Heart right ventricle (tissue), 16 donors: ENCODE results near the gene KIAA1671. TPM values are rescaled to one million over a fixed set of nuclear protein-coding genes. Genes with fewer than 3 reads are reported as not detected.

Experiments used
- ATAC-seq, 8 donors: fragments of 200-7000 bp; cut with Tn5 transposase; one replicate each; pipeline ENCODE4 v1.9.1; 2020; ENCODE audit warnings: mild to moderate bottlenecking in 8 of 8, moderate library complexity in 8 of 8, moderate number of reproducible peaks in 1 of 8
- DNase-seq, 2 donors: peaks; one replicate each; pipeline ENCODE4 v3.0.0-alpha.2; 2020
- H3K27ac ChIP-seq, 10 donors: fragments of 200-600 bp; sonication (generic) in 2 of 10; one replicate each; pipeline versions ENCODE4 v1.5.0 to v1.8.0; 2020 to 2022; ENCODE audit warnings: mild to moderate bottlenecking in 3 of 10
- H3K27me3 ChIP-seq, 7 donors: fragments of 200-600 bp; one replicate each; pipeline ENCODE4 v1.8.0; 2021 to 2022; ENCODE audit warnings: mild to moderate bottlenecking in 2 of 7
- H3K36me3 ChIP-seq, 9 donors: fragments of 200-600 bp; sonication (generic) in 1 of 9; one replicate each; pipeline versions ENCODE4 v1.5.0 to v1.8.0; 2020 to 2022; ENCODE audit warnings: mild to moderate bottlenecking in 2 of 9
- H3K4me1 ChIP-seq, 9 donors: fragments of 200-600 bp; sonication (generic) in 1 of 9; one replicate each; pipeline versions ENCODE4 v1.5.0 to v1.8.0; 2020 to 2022; ENCODE audit warnings: mild to moderate bottlenecking in 4 of 9
- H3K4me3 ChIP-seq, 10 donors: fragments of 200-600 bp; sonication (generic) in 2 of 10; one replicate each; pipeline versions ENCODE4 v1.5.0 to v1.8.0; 2020 to 2022; ENCODE audit warnings: mild to moderate bottlenecking in 7 of 10, moderate library complexity in 2 of 10
- H3K9me3 ChIP-seq, 11 donors: fragments of 200-600 bp in 10 of 11; sonication (generic) in 2 of 11; one replicate each; pipeline versions ENCODE4 v1.5.0 to v1.8.0; 2013 to 2022; ENCODE audit warnings: mild to moderate bottlenecking in 2 of 11, control low read depth in 1 of 11, moderate library complexity in 1 of 11
- WGBS, 2 donors: extraction: QIAGEN DNeasy Blood & Tissue Kit; methylation state at CpG; one replicate each; pipeline ENCODE4 v1.1.7; 2013; ENCODE audit warnings: inconsistent platforms in 1 of 2; 5-methylcytosine and 5-hydroxymethylcytosine counted together
- intact Hi-C, 10 donors: fragments of 100-400 bp; cut with DNase I; formaldehyde crosslinking; loops; one replicate each; pipeline versions ENCODE4 v1.11.1 to v1.14.2; 2022
- polyA plus RNA-seq, 2 donors: library from polyadenylated mRNA; stranded (reverse); fragments of 200-250 nt; gene quantifications; one replicate each; pipeline ENCODE4 v1.2.3, GENCODE V29; 2013
- total RNA-seq, 10 donors: library from RNA; stranded (reverse); fragmentation: NEBNext Ultra II Directional in 3 of 10; extraction: Animal tissue kit (Norgen Biotek cat#: 25700) in 3 of 10; gene quantifications; one replicate each; pipeline versions ENCODE4 v1.2.1 to v1.2.4, GENCODE V29; 2021 to 2023
- TF ChIP-seq, protein P1 (sequence below), 9 donors: fragments of 200-600 bp; sonication (generic) in 2 of 9; IDR thresholded peaks; one replicate each; pipeline versions ENCODE4 v1.5.0 to v1.8.0; 2021 to 2022; ENCODE audit warnings: antibody characterized with exemption in 9 of 9, mild to moderate bottlenecking in 5 of 9, moderate library complexity in 1 of 9
- donor health status: Arrhythmogenic right ventricular cardiomyopathy.
- donor health status: ischemic (EF 13 %, LVEDD 7.1; RV severe dilation, severe dysfunction).
- donor health status: healthy with polysubstance abuse.
- donor health status: DM: no; HTN: yes; CAD: no.
- donor health status: DM: no; HTN: no; CAD: no.
- donor health status: ischemic (EF 25% LVEDD 6.9; RV normal size, moderate dysfunction).
- donor health status: ischemic (EF 25% LVEDD 5.7; RV mildly dilated, moderate dysfunction).
- donor health status: healthy.
- donor health status: DM: yes; HTN: yes; CAD: no.
- donor health status: Ischemic cardiomyopathy.
- donor health status: ischemic (EF 35%, LVEDD 5.7; RV mildly dilated, moderate dysfunction).
- donor health status: nonischemic (EF 11% LVEDD 7.7; RV severe dilation, severe dysfunction).
- donor health status: DM: yes; HTN: yes; CAD: no.
- donor health status: PGD.
- donor health status: ischemic (EF 29% LVEDD 5.4; RV normal size, mild dysfunction).
- donor health status: nonischemic (EF 23%, LVEDD 6.1; RV moderate dilation, normal function).

Gene KIAA1671
- total and polyA plus RNA-seq, 12 donors: 2.9 to 26.2 (median 13.7) TPM

DNA sequence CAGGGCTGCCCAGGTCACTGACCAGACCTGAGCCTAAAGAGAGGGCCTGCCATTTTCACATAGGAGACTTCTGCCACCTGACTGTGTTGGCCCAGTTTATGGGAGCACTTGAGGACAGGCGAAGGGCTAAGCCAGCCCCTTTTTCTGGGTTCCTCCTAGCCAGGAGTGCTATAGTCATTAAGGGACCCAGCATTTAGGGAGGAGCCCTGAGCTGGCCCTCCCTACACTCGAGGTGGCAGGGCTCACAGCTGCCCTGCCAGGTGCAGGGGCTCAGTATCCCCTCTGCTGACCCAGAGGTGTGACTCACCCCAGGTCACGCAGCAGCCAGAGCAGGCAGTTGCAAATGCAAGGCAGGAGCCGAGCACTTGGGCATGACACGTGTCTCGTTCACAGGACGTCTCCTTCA is 160.8 kb downstream of the KIAA1671 start:
- peak overlapping the region in 7 of 10 donors; percentile 53 to 77 (median 65) for H3K4me3 ChIP-seq
- 64 to 81% methylated on average over 7 of the region's 7 CpGs for WGBS, 2 donors
- ATAC-seq: peak in 2 of 8 donors; percentile 4 to 23
- peaks cover 0 to 18% (median 0%) of the 10 kb centered on the region in 7 donors for H3K27me3 ChIP-seq
- DNase-seq: no peak
- peaks cover 0 to 7% (median 0%) of the 10 kb centered on the region in 11 donors for H3K9me3 ChIP-seq
- H3K27ac ChIP-seq: peak overlapping the region in 9 of 10 donors; percentile 25 to 77 (median 69)
- H3K36me3 ChIP-seq: peaks cover 0 to 7% (median 0%) of the 10 kb centered on the region in 9 donors
- TF ChIP-seq, protein P1, sequence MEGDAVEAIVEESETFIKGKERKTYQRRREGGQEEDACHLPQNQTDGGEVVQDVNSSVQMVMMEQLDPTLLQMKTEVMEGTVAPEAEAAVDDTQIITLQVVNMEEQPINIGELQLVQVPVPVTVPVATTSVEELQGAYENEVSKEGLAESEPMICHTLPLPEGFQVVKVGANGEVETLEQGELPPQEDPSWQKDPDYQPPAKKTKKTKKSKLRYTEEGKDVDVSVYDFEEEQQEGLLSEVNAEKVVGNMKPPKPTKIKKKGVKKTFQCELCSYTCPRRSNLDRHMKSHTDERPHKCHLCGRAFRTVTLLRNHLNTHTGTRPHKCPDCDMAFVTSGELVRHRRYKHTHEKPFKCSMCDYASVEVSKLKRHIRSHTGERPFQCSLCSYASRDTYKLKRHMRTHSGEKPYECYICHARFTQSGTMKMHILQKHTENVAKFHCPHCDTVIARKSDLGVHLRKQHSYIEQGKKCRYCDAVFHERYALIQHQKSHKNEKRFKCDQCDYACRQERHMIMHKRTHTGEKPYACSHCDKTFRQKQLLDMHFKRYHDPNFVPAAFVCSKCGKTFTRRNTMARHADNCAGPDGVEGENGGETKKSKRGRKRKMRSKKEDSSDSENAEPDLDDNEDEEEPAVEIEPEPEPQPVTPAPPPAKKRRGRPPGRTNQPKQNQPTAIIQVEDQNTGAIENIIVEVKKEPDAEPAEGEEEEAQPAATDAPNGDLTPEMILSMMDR (IDR thresholded peaks at IDR 0.05): no peak
- intact Hi-C loops: loop anchor here in 7 of 10 donors (5.0 to 10.0 kb wide), 3 partner anchors 39 to 61 kb away; no protein-coding TSS in a partner anchor
- peaks cover 7 to 67% (median 31%) of the 10 kb centered on the region in 9 donors for H3K4me1 ChIP-seq

DNA sequence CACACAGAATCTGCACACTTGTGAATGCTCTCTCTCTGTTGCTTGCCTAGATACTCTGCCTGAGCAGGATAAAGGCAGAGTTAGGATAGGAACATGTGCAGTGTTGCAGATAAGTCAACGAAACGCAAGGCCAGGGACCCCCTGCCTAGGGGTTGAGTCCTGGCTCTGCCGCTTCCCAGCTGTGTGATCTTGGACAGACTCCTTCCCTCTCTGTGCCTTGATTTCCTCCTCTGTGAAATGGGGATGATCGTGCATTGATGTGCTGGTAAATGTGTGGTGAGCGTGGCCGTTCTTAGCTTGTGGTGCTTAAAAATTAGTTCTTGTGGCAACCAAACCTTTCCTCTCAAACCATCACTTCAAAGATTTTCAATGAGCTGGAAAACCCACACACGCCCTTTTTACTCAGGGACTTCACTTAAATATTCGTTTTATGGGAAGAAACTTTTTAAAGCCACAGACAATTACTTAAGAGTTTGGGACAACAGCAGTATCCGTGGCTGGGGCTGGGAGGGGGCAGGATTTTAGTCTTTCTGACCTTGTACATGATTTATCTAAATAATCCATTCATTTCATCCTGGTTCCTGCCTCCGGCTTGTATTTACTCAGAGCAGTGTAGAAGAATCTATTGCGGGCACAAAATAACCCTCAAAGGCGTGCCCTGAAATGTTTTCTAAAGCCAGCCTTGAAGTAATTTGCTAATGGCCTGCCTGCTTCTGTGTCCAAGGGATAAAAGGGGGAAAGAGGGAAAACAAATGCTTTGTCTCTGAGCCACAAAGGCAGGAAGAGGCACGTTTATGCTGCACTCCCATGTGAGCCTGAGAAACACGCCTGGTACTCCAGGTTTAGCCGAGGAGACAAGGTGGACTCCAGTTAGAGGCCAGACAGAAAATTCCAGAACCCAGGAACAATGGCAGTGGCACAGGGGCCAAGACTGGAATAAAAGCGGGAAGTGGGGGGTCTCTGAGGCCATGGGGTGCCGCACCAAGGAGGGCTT is 162.2 kb downstream of the KIAA1671 start:
- H3K9me3 ChIP-seq: no peaks in the 10 kb centered on the region
- H3K4me3 ChIP-seq: peak overlapping the region in 5 of 10 donors; percentile 3 to 63 (median 5)
- 74 to 83% methylated on average over 17 of the region's 17 CpGs for WGBS, 2 donors
- TF ChIP-seq, protein P1 (IDR thresholded peaks at IDR 0.05): no peak
- intact Hi-C loops: loop anchor here in 7 of 10 donors (5.0 to 10.0 kb wide), 3 partner anchors 38 to 60 kb away; no protein-coding TSS in a partner anchor
- H3K27me3 ChIP-seq: peaks cover 0 to 18% (median 0%) of the 10 kb centered on the region in 7 donors
- DNase-seq (no peak), ATAC-seq (no peak)
- peak overlapping the region in 6 of 10 donors; percentile 2 to 77 (median 74) for H3K27ac ChIP-seq
- peaks cover 0 to 11% (median 0%) of the 10 kb centered on the region in 9 donors for H3K36me3 ChIP-seq
- peaks cover 10 to 80% (median 33%) of the 10 kb centered on the region in 9 donors for H3K4me1 ChIP-seq

DNA sequence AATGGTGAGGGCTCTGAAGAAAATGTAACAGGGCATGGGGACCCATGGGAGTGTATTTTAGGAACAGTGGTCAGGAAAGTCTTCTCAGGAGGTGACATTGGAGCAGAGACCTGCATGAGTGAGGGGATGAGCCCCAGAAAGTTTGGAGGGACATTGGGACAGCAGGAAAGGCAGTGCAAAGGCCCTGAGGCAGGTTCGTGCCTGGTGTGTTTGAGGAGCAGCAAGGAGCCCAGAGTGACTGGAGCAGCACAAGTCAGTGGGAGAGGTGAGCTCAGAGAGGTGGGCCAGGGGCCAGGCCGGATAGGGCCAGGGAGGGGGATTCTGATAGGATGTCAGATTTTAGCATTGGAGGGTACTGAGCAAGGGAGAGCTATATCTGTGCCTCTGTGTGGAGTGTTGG is 167.1 kb downstream of the KIAA1671 start:
- Histone ChIP-seq H3K4me1 (peaks cover 0 to 63% (median 9%) of the 10 kb centered on the region in 9 donors), H3K27ac (peak overlapping the region; percentile 56 to 90 (median 74)), H3K36me3 (peaks cover 0 to 11% (median 0%) of the 10 kb centered on the region in 9 donors), H3K4me3 (no peak overlapping the region), H3K9me3 (peaks cover 0 to 3% (median 0%) of the 10 kb centered on the region in 11 donors), H3K27me3 (no peaks in the 10 kb centered on the region)
- WGBS, 2 donors: 77 to 78% methylated on average over 2 of the region's 2 CpGs
- ATAC-seq (no peak), DNase-seq (no peak)
- TF ChIP-seq, protein P1 (IDR thresholded peaks at IDR 0.05): no peak
- intact Hi-C loops: loop anchor here in 2 of 10 donors (10.0 kb wide), 1 partner anchor 55 kb away; no protein-coding TSS in a partner anchor

DNA sequence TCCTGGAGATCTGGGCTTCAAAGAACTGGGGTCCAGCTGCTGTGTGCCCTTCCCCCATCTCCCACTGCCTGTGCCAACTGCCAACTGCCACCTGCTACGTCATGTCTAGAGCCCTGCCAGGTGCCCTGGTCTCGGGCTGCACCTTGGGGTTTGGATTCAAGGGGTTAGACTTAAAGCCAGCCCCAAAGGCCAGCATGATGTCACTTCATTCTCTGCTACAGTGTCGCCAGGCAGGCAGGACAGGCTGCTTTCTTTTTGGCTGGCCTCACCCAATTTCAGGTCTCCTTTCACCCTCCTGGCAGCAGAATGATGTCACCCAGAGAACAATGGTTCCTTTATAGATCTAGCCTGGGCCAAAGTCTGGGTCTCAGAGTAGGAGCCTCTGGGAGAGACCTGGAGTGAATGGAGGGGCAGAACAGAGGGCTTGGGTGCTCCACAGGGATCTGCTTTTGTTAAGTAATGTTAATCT is 167.6 kb downstream of the KIAA1671 start:
- Histone ChIP-seq H3K27ac (peak overlapping the region; percentile 56 to 90 (median 74)), H3K36me3 (peaks cover 0 to 11% (median 0%) of the 10 kb centered on the region in 9 donors), H3K4me1 (peaks cover 0 to 58% (median 9%) of the 10 kb centered on the region in 9 donors), H3K9me3 (peaks cover 0 to 3% (median 0%) of the 10 kb centered on the region in 11 donors), H3K27me3 (no peaks in the 10 kb centered on the region), H3K4me3 (no peak overlapping the region)
- peak; percentile 50 to 88 (median 87) for ATAC-seq
- intact Hi-C loops: no loop called here
- WGBS, 2 donors: 52 to 60% methylated on average over 3 of the region's 3 CpGs
- TF ChIP-seq, protein P1 (IDR thresholded peaks at IDR 0.05): no peak
- DNase-seq: peak in 1 of 2 donors; percentile 50
